ENCODE results near the gene CNN2.

DNA sequence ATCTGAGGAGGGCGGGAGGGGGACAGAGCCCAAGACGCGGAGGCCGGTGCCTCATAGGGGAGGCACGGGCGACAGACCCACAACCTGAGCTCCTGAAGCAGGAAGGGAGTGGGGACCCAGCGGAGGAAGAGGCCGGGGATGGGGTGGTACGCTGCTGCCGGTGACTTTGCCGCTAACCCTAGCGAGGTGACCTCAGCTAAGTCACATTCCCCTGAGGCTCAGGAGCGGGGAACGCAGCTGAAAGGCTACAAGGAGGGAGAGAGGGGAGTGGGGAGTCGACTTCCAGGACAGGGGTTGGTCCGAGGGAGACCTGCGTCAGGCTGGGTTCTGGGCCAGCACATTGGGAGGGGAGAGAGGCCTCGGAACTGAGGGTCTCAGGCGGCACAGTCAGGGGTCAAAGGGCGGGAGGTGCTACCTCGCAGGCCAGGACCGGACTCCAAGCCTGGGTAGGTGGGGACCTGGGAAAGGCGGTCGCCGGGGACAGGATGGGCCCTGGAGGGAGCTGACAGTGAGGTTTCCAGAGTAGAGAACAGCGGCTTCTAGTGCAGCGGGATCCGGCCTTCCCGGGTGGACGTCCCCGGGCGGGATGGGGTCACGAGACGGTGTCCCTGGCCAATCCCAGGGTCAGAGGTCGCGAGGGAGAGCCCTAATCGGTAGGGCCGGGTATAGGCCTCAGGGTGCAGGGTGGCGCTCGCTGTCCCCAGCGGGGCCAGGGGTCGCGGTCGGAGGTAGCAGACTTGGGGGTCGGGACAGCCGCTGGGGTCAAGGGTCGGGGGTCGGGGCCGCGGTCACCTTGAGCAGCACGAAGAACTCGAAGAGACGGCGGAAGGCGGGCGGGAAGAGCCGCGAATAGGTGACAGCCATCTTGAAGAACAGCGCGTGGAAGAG is 6.2 kb upstream of the CNN2 start:
- TF ChIP-seq, protein P1, sequence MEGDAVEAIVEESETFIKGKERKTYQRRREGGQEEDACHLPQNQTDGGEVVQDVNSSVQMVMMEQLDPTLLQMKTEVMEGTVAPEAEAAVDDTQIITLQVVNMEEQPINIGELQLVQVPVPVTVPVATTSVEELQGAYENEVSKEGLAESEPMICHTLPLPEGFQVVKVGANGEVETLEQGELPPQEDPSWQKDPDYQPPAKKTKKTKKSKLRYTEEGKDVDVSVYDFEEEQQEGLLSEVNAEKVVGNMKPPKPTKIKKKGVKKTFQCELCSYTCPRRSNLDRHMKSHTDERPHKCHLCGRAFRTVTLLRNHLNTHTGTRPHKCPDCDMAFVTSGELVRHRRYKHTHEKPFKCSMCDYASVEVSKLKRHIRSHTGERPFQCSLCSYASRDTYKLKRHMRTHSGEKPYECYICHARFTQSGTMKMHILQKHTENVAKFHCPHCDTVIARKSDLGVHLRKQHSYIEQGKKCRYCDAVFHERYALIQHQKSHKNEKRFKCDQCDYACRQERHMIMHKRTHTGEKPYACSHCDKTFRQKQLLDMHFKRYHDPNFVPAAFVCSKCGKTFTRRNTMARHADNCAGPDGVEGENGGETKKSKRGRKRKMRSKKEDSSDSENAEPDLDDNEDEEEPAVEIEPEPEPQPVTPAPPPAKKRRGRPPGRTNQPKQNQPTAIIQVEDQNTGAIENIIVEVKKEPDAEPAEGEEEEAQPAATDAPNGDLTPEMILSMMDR (IDR thresholded peaks at IDR 0.05; ENCODE audit: insufficient read depth, low read length), result no peak
- TF ChIP-seq, protein P2, sequence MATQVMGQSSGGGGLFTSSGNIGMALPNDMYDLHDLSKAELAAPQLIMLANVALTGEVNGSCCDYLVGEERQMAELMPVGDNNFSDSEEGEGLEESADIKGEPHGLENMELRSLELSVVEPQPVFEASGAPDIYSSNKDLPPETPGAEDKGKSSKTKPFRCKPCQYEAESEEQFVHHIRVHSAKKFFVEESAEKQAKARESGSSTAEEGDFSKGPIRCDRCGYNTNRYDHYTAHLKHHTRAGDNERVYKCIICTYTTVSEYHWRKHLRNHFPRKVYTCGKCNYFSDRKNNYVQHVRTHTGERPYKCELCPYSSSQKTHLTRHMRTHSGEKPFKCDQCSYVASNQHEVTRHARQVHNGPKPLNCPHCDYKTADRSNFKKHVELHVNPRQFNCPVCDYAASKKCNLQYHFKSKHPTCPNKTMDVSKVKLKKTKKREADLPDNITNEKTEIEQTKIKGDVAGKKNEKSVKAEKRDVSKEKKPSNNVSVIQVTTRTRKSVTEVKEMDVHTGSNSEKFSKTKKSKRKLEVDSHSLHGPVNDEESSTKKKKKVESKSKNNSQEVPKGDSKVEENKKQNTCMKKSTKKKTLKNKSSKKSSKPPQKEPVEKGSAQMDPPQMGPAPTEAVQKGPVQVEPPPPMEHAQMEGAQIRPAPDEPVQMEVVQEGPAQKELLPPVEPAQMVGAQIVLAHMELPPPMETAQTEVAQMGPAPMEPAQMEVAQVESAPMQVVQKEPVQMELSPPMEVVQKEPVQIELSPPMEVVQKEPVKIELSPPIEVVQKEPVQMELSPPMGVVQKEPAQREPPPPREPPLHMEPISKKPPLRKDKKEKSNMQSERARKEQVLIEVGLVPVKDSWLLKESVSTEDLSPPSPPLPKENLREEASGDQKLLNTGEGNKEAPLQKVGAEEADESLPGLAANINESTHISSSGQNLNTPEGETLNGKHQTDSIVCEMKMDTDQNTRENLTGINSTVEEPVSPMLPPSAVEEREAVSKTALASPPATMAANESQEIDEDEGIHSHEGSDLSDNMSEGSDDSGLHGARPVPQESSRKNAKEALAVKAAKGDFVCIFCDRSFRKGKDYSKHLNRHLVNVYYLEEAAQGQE (IDR thresholded peaks at IDR 0.05; ENCODE audit: insufficient replicate concordance, low read depth), result no peak

Data from HL-60 (cell line).